AG04450 (cell line): ENCODE measurements around the gene KCNE4. TPM values are rescaled to one million over a fixed set of nuclear protein-coding genes. Genes with fewer than 3 reads are reported as not detected.

Experiments
- CTCF ChIA-PET: fragments of 300-600, 350-600 bp; formaldehyde crosslinking; extraction: SDS; loops from one replicate; lab custom pipeline; 2022; ENCODE audit warnings: antibody characterized with exemption, inconsistent platforms; lab: Charles Lee
- POLR2A ChIA-PET: fragments of 350-600 bp; formaldehyde crosslinking; extraction: SDS; loops from one replicate; lab custom pipeline; 2021; ENCODE audit warnings: antibody characterized with exemption, inconsistent platforms; lab: Yijun Ruan, JAX
- DNase-seq: peaks from one replicate; pipeline ENCODE4 v3.0.0-alpha.2; 2011; ENCODE audit warnings: low read depth, low spot score
- H3K27ac ChIP-seq: one replicate; pipeline ENCODE4 v1.5.1; 2012; ENCODE audit warnings: low read depth, low read length, control low read depth
- H3K27me3 ChIP-seq: one replicate; pipeline ENCODE4 v1.6.0; 2012; ENCODE audit warnings: low read length; ENCODE audit not compliant: control insufficient read depth, insufficient read depth
- H3K4me3 ChIP-seq: 2 replicates; pipeline ENCODE4 v1.5.1; 2011; ENCODE audit warnings: mild to moderate bottlenecking, low read depth, low read length, control low read depth
- H3K9me3 ChIP-seq: 2 replicates; pipeline ENCODE4 v1.5.1; 2012; ENCODE audit warnings: low read length; ENCODE audit not compliant: control insufficient read depth, insufficient read depth
- polyA minus RNA-seq: library from RNA; depleted of rRNA, polyadenylated mRNA; stranded (reverse); fragments of >200 nt; gene quantifications from 2 replicates; pipeline ENCODE4 v1.2.3, GENCODE V29; 2011; rRNA and poly(A)+ RNA removed
- polyA plus RNA-seq: library from polyadenylated mRNA; depleted of rRNA; stranded (reverse); fragments of >200 nt; gene quantifications from 2 replicates; pipeline ENCODE4 v1.2.3, GENCODE V29; 2011; rRNA removed
- TF ChIP-seq, protein P1 (sequence below): IDR thresholded peaks from 2 replicates; pipeline ENCODE4 v1.5.1; 2011; ENCODE audit warnings: low read depth, low read length, control low read depth, inconsistent platforms

Gene KCNE4, protein sequence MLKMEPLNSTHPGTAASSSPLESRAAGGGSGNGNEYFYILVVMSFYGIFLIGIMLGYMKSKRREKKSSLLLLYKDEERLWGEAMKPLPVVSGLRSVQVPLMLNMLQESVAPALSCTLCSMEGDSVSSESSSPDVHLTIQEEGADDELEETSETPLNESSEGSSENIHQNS
- 10.6 and 12.5 TPM in 2 replicates for polyA plus RNA-seq
- polyA minus RNA-seq = 10.1 and 11.0 TPM in 2 replicates

DNA sequence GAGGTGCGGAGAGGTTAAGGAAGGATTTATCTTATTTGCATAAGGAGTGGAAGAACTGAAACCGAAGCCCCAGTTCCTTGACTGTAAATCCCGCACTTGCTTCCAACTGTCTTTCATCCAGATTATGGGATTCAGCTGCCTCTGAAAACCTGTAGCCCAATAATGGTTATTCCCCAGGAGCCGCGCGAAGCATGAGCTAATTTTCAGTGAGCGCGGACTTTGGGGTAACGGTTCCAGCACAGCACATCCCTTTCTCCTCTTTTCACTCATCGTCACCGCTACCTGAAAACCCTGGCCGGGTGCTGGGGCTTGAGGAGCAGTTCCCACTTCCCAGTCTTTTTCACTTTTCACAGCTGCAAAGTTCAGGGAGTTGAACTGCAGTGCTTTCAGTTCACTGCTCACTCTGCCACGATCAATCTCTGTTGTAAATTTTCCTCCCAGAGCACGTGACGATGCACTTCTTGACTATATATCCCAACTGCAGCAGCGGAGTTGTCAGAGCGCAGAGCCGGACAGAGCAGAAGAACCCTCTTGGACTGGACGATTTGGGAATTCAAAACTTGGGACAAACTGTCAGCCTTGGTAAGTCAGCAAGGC, at the start of gene KCNE4:
Gene KCNE4, plus strand, starts transcription at position 498 of the 597 bp plus-strand sequence. CDS start 641 bp downstream, outside the sequence.
- Histone ChIP-seq H3K4me3 (peak within 1 kb of the TSS; percentile 73), H3K27me3 (no peaks in the 10 kb centered on the region), H3K27ac (peak within 1 kb of the TSS; percentile 68), H3K9me3 (no peaks in the 10 kb centered on the region; the same call in 1 of the 2 replicates)
- TF ChIP-seq, protein P1, sequence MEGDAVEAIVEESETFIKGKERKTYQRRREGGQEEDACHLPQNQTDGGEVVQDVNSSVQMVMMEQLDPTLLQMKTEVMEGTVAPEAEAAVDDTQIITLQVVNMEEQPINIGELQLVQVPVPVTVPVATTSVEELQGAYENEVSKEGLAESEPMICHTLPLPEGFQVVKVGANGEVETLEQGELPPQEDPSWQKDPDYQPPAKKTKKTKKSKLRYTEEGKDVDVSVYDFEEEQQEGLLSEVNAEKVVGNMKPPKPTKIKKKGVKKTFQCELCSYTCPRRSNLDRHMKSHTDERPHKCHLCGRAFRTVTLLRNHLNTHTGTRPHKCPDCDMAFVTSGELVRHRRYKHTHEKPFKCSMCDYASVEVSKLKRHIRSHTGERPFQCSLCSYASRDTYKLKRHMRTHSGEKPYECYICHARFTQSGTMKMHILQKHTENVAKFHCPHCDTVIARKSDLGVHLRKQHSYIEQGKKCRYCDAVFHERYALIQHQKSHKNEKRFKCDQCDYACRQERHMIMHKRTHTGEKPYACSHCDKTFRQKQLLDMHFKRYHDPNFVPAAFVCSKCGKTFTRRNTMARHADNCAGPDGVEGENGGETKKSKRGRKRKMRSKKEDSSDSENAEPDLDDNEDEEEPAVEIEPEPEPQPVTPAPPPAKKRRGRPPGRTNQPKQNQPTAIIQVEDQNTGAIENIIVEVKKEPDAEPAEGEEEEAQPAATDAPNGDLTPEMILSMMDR = no peak
- POLR2A ChIA-PET = interaction anchor here (0.6 to 0.8 kb wide), 9 partner anchors 9 to 1258 kb away, joined by 3 to 11 read pairs (median 7); no protein-coding TSS in a partner anchor
- DNase-seq = no peak
- CTCF ChIA-PET = interaction anchor here (0.6 to 1.7 kb wide), 5 partner anchors 9 to 1499 kb away, joined by 3 to 6 read pairs (median 4); no protein-coding TSS in a partner anchor

DNA sequence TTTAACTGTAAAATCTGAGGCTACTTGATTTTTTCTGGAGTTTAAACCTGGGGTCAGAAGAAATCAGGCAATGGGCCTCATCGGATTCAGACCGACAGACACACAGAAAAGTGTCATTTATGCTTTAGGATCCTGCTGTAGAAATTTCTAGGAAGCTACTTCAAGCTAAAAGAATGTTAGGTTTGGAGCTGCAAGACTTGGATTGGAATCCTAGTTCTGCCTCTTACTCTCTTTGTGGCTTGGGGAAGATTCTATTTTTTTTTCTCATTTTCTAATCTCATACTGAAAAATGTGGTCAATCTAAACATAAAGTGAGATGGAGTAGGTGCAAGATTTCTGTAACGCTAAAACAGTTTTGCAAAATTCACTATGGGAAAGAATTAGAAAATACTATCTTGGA, 48.8 kb upstream of the KCNE4 start:
- DNase-seq = no peak
- H3K4me3 ChIP-seq = no peak overlapping the region
- ChIA-PET POLR2A (no interaction called here), CTCF (interaction anchor here (0.6 to 1.0 kb wide), 2 partner anchors 31 to 50 kb away, joined by 3 read pairs; no protein-coding TSS in a partner anchor)
- H3K27me3 ChIP-seq = no peaks in the 10 kb centered on the region
- TF ChIP-seq, protein P1 = no peak
- H3K27ac ChIP-seq = no peak overlapping the region
- H3K9me3 ChIP-seq = no peaks in the 10 kb centered on the region

DNA sequence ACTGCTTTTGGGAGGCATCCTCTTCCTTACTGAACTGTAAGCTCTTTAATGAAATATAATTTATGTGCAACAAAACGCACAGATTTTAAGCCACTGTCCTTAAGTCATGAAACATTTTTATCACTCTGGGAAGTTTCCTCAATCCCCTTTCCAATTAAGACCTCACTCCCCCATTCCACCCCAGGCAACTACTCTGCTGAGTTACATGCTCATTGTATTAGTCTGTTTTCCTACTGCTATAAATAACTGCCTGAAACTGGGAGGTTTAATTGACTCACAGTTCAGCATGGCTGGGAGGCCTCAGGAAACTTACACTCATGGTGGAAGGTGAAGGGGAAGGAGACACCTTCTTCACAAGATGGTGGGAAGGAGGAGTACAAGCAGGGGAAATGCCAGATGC, 46.5 kb upstream of the KCNE4 start:
- ChIA-PET POLR2A (no interaction called here), CTCF (no interaction called here)
- Histone ChIP-seq H3K27me3 (no peaks in the 10 kb centered on the region), H3K4me3 (no peak overlapping the region), H3K9me3 (no peaks in the 10 kb centered on the region), H3K27ac (no peak overlapping the region)
- TF ChIP-seq, protein P1 = no peak
- no peak for DNase-seq

DNA sequence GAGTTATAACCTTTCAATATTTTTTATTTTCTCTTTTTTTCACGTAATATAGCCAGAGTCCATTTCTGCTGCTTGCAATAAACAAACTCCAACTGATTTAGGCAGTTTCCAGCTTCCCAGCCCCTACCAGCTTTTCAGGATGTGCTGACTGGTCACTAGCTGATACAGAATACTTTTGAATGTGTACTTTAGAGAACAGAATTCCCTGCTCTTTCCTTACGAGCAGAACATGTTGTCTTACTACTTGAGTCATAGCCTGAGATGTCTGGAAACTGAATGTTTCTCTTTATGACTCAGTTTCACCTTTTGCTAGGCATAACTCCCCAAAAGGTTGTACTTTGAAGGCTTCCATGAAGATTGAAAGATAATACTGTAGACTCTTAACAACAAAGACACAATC, 44.5 kb upstream of the KCNE4 start:
- ChIA-PET POLR2A (no interaction called here), CTCF (no interaction called here)
- TF ChIP-seq, protein P1 = no peak
- H3K4me3 ChIP-seq = no peak overlapping the region
- no peaks in the 10 kb centered on the region for H3K9me3 ChIP-seq
- no peak for DNase-seq
- no peak overlapping the region for H3K27ac ChIP-seq
- no peaks in the 10 kb centered on the region for H3K27me3 ChIP-seq

DNA sequence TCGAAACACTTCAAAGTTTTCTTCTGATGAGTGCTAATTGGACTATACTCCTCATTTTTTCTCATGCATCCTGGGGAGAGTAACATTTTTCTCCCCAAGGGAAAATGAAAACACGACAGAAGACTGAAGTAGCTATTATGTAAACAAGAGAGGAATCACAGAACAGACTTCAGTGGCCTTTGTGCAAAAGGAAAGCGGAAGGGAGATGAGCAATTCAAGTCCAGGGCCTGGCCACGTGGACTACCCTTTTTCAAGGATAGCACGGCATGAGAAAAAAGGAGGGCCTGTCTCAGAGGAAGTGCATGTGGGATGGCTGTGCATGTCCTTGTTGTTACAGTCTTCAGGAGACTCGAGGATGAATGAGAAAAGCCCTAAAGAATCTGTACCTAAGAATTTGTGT, 43.8 kb upstream of the KCNE4 start:
- DNase-seq = no peak
- ChIA-PET CTCF (no interaction called here), POLR2A (no interaction called here)
- H3K27me3 ChIP-seq = no peaks in the 10 kb centered on the region
- H3K9me3 ChIP-seq = no peaks in the 10 kb centered on the region
- H3K4me3 ChIP-seq = no peak overlapping the region
- TF ChIP-seq, protein P1 = no peak
- H3K27ac ChIP-seq = peak overlapping the region; percentile 57
